ENCODE data around the gene ATP8B1.
"Not testable (repeated sequence)": the region's sequence is repeated elsewhere in the genome, so short reads cannot be mapped to it uniquely, and the experiment has no call there.

GRCh38 chr18:57735042-57735441, 68.1 kb downstream of the ATP8B1 start:
- TF ChIP-seq BACH2 (CRISPR knock-in tag; IDR thresholded peaks at IDR 0.05; ENCODE audit: borderline replicate concordance); ZFP3 (CRISPR knock-in tag; IDR thresholded peaks at IDR 0.05); ZNF565 (CRISPR knock-in tag; conservative IDR thresholded peaks at IDR 0.05; ENCODE audit: low read depth); ZFP30 (CRISPR knock-in tag; IDR thresholded peaks at IDR 0.05): not testable (repeated sequence)
- TF ChIP-seq, protein P1, sequence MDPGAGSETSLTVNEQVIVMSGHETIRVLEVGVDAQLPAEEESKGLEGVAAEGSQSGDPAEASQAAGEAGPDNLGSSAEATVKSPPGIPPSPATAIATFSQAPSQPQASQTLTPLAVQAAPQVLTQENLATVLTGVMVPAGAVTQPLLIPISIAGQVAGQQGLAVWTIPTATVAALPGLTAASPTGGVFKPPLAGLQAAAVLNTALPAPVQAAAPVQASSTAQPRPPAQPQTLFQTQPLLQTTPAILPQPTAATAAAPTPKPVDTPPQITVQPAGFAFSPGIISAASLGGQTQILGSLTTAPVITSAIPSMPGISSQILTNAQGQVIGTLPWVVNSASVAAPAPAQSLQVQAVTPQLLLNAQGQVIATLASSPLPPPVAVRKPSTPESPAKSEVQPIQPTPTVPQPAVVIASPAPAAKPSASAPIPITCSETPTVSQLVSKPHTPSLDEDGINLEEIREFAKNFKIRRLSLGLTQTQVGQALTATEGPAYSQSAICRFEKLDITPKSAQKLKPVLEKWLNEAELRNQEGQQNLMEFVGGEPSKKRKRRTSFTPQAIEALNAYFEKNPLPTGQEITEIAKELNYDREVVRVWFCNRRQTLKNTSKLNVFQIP (CRISPR knock-in tag; IDR thresholded peaks at IDR 0.05; ENCODE audit: borderline replicate concordance, low read depth), result not testable (repeated sequence)

Measured in SK-N-SH treated with all-trans-retinoic acid at 6 μM for 48 hours (cell line).